ENCODE measurements around the gene BACH2.
"Not testable (repeated sequence)": the region's sequence is repeated elsewhere in the genome, so short reads cannot be mapped to it uniquely, and the experiment has no call there.

Gene BACH2

DNA sequence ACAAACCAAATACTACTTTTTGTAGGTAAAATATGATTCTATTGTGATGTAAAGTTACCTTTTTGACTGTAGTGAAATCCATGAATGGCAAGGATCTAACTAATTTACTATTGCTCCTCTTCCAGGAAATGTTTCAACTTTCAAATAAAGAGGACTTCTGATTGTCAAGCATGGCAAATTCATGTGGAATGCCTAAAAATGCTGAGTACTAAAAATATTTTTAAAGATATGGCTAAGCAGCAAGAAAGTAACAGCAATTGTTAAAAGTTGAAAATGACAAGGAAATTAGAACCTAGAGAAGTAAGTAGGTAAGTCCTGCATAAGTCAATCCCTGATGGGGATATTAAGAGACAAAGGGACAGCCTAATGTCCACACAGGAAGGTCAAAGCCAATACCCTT is 126.0 kb downstream of the BACH2 start:
- no peaks in the 10 kb centered on the region for H3K36me3 ChIP-seq (ENCODE audit: insufficient read depth, low read depth, low read length)
- H3K4me1 ChIP-seq (ENCODE audit: insufficient read depth, low read length) = no peaks in the 10 kb centered on the region; the same call in 1 of the 2 replicates
- H3K9me3 ChIP-seq (ENCODE audit: insufficient read depth, low read depth, low read length) = peaks cover 5% of the 10 kb centered on the region; the same call in 1 of the 2 replicates
- no peak overlapping the region for H3K27ac ChIP-seq (ENCODE audit: low read length)
- H3K4me3 ChIP-seq (ENCODE audit: low read length) = no peak overlapping the region
- no peak overlapping the region for H3K9ac ChIP-seq (ENCODE audit: low read depth, low read length)
- H3K27me3 ChIP-seq (ENCODE audit: insufficient read depth, low read length) = no peaks in the 10 kb centered on the region

DNA sequence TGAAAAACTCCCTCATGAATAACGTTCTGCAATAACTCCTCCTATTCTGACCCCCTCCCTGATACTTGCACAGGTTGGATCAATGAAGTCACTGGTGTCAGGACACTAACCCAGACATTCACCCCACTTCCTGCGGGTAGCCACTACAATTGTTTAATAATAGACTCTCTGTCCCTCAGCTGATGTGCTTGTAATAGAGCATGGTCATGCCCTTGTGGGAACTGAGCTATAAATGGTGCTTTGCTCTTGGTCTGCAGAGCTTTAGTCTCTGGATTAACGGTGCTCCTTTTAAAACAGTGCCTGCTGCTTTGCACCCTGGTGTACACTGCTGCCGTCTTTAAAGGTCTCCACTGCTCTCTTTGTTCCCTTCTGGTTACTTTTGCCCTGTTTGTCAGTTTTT is 127.3 kb downstream of the BACH2 start:
- no peaks in the 10 kb centered on the region for H3K36me3 ChIP-seq (ENCODE audit: insufficient read depth, low read depth, low read length)
- H3K27me3 ChIP-seq (ENCODE audit: insufficient read depth, low read length) = no peaks in the 10 kb centered on the region
- H3K27ac ChIP-seq (ENCODE audit: low read length) = no peak overlapping the region
- H3K9me3 ChIP-seq (ENCODE audit: insufficient read depth, low read depth, low read length) = peaks cover 5% of the 10 kb centered on the region; the same call in 1 of the 2 replicates
- H3K4me3 ChIP-seq (ENCODE audit: low read length) = no peak overlapping the region
- no peak overlapping the region for H3K9ac ChIP-seq (ENCODE audit: low read depth, low read length)
- H3K4me1 ChIP-seq (ENCODE audit: insufficient read depth, low read length) = no peaks in the 10 kb centered on the region; the same call in 1 of the 2 replicates

DNA sequence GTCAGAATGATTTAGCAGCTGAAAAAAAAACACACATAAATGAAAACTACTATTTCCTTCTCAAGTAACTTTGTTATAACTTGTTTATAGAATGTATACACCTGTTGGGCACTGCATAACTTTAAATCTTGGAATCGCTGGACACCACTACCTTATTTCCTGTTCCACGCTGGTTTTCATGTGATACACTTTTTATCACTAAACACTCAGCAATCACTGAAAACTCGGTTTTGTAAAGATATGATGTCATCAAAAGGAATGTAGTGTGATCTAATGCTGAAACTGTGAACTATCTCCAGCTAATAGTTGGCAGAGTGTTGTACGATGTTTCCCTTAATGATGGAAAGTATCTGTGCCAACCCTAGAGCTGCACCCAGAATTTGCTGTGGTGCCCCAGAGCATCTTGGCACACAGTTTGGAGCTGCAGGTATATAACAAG is 127.9 kb downstream of the BACH2 start:
- Histone ChIP-seq H3K27me3 (ENCODE audit: insufficient read depth, low read length) (no peaks in the 10 kb centered on the region), H3K9ac (ENCODE audit: low read depth, low read length) (no peak overlapping the region), H3K4me1 (ENCODE audit: insufficient read depth, low read length) (no peaks in the 10 kb centered on the region; the same call in 1 of the 2 replicates), H3K36me3 (ENCODE audit: insufficient read depth, low read depth, low read length) (no peaks in the 10 kb centered on the region), H3K27ac (ENCODE audit: low read length) (no peak overlapping the region), H3K4me3 (ENCODE audit: low read length) (no peak overlapping the region), H3K9me3 (ENCODE audit: insufficient read depth, low read depth, low read length) (peaks cover 5% of the 10 kb centered on the region; the same call in 1 of the 2 replicates)

DNA sequence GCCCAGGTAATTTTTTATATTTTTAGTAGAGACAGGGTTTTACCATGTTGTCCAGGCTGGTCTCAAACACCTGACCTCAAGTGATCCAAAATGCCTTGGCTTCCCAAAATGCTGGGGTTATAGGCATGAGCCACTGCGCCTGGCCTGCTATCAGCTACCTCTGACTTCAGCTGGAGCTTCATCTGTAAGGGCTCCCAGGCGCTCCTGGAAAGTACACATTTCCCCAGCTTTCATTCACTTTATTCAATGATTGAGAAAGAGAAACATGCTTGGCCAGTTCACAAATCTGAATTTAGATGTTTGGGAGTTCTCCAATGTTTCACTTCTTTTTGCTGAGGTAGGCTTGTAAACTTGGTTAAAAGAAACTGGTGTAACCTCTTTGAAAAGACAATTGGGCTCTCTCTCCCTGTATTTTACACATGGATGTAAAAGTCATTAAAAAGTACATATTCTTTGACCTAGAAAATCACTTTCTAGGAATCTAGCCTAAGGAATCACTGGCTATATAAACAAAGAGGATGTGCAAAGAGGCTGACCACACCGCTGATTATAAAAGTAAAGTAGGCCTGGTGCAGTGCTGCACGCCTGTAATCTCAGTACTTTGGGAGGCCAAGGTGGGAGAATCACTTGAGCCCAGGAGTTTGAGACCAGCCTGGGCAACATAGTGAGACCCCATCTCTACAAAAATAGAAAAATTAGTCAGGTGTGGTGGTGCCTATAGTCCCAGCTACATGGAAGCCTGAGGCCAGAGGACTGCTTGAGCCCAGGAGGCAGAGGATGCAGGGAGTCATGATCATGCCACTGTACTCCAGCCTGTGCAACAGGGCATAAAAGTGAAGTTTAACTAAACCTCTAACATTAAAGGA is 128.9 kb downstream of the BACH2 start:
- Histone ChIP-seq H3K4me3 (ENCODE audit: low read length) (no peak overlapping the region), H3K36me3 (ENCODE audit: insufficient read depth, low read depth, low read length) (no peaks in the 10 kb centered on the region), H3K4me1 (ENCODE audit: insufficient read depth, low read length) (peaks cover 5% of the 10 kb centered on the region)

DNA sequence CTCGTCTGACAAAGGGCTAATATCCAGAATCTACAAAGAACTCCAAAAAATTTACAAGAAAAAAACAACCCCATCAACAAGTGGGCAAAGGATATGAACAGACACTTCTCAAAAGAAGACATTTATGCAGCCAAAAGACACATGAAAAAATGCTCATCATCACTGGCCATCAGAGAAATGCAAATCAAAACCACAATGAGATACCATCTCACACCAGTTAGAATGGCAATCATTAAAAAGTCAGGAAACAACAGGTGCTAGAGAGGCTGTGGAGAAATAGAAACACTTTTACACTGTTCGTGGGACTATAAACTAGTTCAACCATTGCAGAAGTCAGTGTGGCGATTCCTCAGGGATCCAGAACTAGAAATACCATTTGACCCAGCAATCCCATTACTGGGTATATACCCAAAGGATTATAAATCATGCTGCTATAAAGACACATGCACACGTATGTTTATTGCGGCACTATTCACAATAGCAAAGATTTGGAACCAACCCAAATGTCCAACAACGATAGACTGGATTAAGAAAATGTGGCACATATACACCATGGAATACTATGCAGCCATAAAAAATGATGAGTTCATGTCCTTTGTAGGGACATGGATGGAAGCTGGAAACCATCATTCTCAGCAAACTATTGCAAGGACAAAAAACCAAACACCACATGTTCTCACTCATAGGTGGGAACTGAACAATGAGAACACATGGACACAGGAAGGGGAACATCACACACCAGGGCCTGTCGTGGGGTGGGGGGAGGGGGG is 130.3 kb downstream of the BACH2 start:
- H3K4me3 ChIP-seq (ENCODE audit: low read length); H3K36me3 ChIP-seq (ENCODE audit: insufficient read depth, low read depth, low read length): not testable (repeated sequence)

More for the DNA sequence above, 128.9 kb downstream of the BACH2 start:
- Histone ChIP-seq H3K9ac (ENCODE audit: low read depth, low read length) (no peak overlapping the region), H3K27me3 (ENCODE audit: insufficient read depth, low read length) (no peaks in the 10 kb centered on the region), H3K27ac (ENCODE audit: low read length) (no peak overlapping the region), H3K9me3 (ENCODE audit: insufficient read depth, low read depth, low read length) (no peaks in the 10 kb centered on the region)

DNA sequence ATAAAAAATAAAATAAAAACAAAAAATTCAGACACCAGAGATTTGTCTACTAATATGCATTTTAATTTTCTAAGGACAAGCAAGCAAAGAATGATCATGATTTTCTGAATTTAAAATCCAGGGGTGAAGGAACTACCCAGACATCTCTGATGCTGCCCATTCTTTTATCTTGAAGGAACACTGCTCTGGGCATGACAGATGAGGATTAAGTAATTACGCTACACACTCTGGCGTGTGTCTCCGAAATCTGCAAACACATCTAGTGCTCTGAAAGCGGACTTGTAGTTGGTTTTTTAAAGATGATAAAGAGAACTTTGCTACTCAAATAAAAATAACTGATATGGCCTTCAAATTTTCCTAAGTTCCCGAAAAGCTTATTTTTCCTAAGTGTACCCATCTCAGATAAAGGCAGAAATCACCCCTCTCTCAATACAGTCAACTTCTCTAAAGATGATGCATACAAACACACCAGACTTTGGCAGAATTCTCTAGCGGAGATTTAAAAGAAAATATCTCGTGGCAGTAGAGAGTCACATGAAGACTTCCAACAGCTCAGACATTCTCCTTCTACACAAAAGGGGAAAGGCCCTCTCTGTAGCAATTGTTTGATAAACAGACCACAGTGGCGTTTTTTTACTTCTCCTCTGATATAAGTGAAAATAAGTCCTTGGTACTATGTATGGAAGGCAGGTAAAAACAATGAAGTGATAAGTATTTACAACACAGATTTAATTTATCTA is 133.8 kb downstream of the BACH2 start:
- Histone ChIP-seq H3K4me3 (ENCODE audit: low read length) (no peak overlapping the region), H3K27ac (ENCODE audit: low read length) (no peak overlapping the region), H3K9ac (ENCODE audit: low read depth, low read length) (0 out of 2 replicates have a peak overlapping the region, but pooled peaks have one; percentile 42), H3K27me3 (ENCODE audit: insufficient read depth, low read length) (no peaks in the 10 kb centered on the region), H3K36me3 (ENCODE audit: insufficient read depth, low read depth, low read length) (no peaks in the 10 kb centered on the region), H3K9me3 (ENCODE audit: insufficient read depth, low read depth, low read length) (no peaks in the 10 kb centered on the region), H3K4me1 (ENCODE audit: insufficient read depth, low read length) (peaks cover 6% of the 10 kb centered on the region; the same call in 1 of the 2 replicates)

More for the DNA sequence above, 130.3 kb downstream of the BACH2 start:
- H3K9me3 ChIP-seq (ENCODE audit: insufficient read depth, low read depth, low read length); H3K4me1 ChIP-seq (ENCODE audit: insufficient read depth, low read length); H3K9ac ChIP-seq (ENCODE audit: low read depth, low read length); H3K27ac ChIP-seq (ENCODE audit: low read length); H3K27me3 ChIP-seq (ENCODE audit: insufficient read depth, low read length): not testable (repeated sequence)

DNA sequence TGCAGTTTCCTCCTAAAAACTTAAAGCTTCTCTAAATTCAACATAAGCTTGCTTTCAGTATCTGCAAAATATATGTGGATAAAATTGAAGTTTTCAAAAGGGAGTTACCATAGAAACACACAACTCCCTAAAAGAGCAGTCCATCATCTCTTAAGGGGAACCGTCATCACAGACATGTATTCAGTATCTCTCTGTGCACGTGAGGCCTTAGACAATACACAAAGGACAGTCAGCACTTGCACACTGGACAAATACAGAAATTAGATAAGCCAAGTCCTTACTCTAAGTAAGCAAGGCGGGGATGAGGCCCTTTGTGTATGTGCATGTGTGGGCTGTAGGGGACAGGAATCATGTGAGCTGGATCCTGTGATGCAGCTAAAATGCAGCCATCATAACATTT is 136.6 kb downstream of the BACH2 start:
- Histone ChIP-seq H3K27me3 (ENCODE audit: insufficient read depth, low read length) (no peaks in the 10 kb centered on the region), H3K4me3 (ENCODE audit: low read length) (no peak overlapping the region), H3K9me3 (ENCODE audit: insufficient read depth, low read depth, low read length) (no peaks in the 10 kb centered on the region), H3K36me3 (ENCODE audit: insufficient read depth, low read depth, low read length) (no peaks in the 10 kb centered on the region), H3K9ac (ENCODE audit: low read depth, low read length) (no peak overlapping the region), H3K4me1 (ENCODE audit: insufficient read depth, low read length) (peaks cover 6% of the 10 kb centered on the region; the same call in 1 of the 2 replicates), H3K27ac (ENCODE audit: low read length) (no peak overlapping the region)

DNA sequence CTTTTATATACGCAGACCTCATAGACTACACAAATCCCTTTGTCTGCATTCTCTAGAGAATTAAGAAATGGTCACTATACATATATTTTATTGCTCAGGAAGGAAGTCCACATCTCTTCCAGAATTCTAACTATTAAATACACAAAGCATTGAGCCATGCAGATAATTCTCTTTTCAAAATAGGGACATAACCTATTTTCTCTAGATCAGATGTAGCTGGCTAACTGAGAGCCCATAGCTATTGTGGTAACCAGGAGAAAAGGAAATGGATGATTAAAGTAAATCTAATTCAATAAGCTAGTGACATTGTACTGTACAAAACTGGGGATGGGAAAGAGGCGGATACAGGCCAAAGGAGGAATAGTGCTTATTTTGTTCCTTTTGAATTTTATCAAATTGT is 137.2 kb downstream of the BACH2 start:
- H3K9ac ChIP-seq (ENCODE audit: low read depth, low read length) = no peak overlapping the region
- no peaks in the 10 kb centered on the region for H3K9me3 ChIP-seq (ENCODE audit: insufficient read depth, low read depth, low read length)
- H3K4me3 ChIP-seq (ENCODE audit: low read length) = no peak overlapping the region
- H3K36me3 ChIP-seq (ENCODE audit: insufficient read depth, low read depth, low read length) = no peaks in the 10 kb centered on the region
- H3K4me1 ChIP-seq (ENCODE audit: insufficient read depth, low read length) = peaks cover 6% of the 10 kb centered on the region; the same call in 1 of the 2 replicates
- H3K27ac ChIP-seq (ENCODE audit: low read length) = no peak overlapping the region
- H3K27me3 ChIP-seq (ENCODE audit: insufficient read depth, low read length) = no peaks in the 10 kb centered on the region

DNA sequence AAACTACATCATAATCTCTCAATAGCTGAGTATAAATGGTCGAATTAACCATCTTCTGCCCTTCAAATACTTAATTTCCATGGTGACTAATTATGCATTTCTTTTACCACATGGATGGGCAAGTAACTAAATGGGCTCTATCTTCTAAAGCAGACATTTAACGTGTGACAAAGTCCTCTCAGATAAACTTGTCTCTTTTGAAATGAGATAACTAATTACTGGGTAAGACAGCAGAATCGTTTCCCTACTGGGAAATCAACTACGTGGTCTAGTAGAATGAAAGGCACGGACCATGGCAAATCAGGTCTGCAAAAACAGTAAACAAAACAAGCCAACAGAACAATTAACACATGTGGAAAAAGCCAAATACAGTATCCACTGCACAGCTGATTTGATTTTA is 137.7 kb downstream of the BACH2 start:
- no peak overlapping the region for H3K27ac ChIP-seq (ENCODE audit: low read length)
- H3K9ac ChIP-seq (ENCODE audit: low read depth, low read length) = no peak overlapping the region
- no peaks in the 10 kb centered on the region for H3K36me3 ChIP-seq (ENCODE audit: insufficient read depth, low read depth, low read length)
- H3K9me3 ChIP-seq (ENCODE audit: insufficient read depth, low read depth, low read length) = no peaks in the 10 kb centered on the region
- H3K27me3 ChIP-seq (ENCODE audit: insufficient read depth, low read length) = no peaks in the 10 kb centered on the region
- H3K4me3 ChIP-seq (ENCODE audit: low read length) = no peak overlapping the region
- H3K4me1 ChIP-seq (ENCODE audit: insufficient read depth, low read length) = peaks cover 6% of the 10 kb centered on the region; the same call in 1 of the 2 replicates

DNA sequence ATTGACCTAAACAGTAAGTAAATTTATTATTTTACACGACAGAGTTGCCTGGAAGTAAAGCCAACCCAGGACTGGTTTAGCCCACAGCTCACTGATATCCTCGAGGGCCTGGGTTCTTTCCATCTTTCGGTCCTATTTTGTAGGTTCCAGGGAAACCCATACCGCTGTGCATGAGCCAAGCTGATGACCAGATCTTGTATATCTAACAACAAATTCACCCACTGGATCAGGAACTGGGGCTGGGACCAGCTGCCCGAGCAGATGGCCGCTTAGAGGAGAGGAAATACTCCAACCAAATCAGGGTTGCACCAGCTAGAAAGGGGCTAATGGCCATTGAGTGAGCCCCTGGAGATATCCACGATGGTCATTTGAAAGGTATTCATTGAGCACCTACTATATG is 139.2 kb downstream of the BACH2 start:
- H3K4me1 ChIP-seq (ENCODE audit: insufficient read depth, low read length) = no peaks in the 10 kb centered on the region
- no peak overlapping the region for H3K4me3 ChIP-seq (ENCODE audit: low read length)
- H3K27ac ChIP-seq (ENCODE audit: low read length) = no peak overlapping the region
- H3K36me3 ChIP-seq (ENCODE audit: insufficient read depth, low read depth, low read length) = no peaks in the 10 kb centered on the region
- H3K27me3 ChIP-seq (ENCODE audit: insufficient read depth, low read length) = no peaks in the 10 kb centered on the region
- H3K9me3 ChIP-seq (ENCODE audit: insufficient read depth, low read depth, low read length) = no peaks in the 10 kb centered on the region
- H3K9ac ChIP-seq (ENCODE audit: low read depth, low read length) = no peak overlapping the region

DNA sequence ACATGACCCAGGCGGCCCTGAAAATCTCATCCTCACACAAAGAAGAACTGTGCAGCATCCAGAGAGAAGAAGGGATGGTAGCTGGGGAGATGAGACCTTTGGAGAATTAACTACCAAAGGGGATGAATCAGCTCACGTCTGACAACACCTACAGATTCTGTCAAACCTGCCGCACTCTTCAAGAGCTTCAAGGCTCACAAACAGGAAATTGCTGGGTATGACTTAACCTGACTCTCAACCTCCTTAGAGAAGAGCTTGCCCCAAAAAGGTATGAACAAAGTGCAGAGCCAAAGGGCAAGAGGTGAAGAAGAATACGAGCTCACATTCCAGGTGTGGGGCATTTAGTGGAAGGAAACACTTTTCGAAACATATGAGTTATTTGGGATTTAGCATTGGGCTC is 139.8 kb downstream of the BACH2 start:
- H3K4me1 ChIP-seq (ENCODE audit: insufficient read depth, low read length) = no peaks in the 10 kb centered on the region
- H3K36me3 ChIP-seq (ENCODE audit: insufficient read depth, low read depth, low read length) = no peaks in the 10 kb centered on the region
- H3K4me3 ChIP-seq (ENCODE audit: low read length) = no peak overlapping the region
- no peak overlapping the region for H3K27ac ChIP-seq (ENCODE audit: low read length)
- H3K27me3 ChIP-seq (ENCODE audit: insufficient read depth, low read length) = no peaks in the 10 kb centered on the region
- H3K9me3 ChIP-seq (ENCODE audit: insufficient read depth, low read depth, low read length) = no peaks in the 10 kb centered on the region
- H3K9ac ChIP-seq (ENCODE audit: low read depth, low read length) = no peak overlapping the region

All from iPS-20b (cell line).